Measurements from ENCODE around the gene MYCL. TPM values are rescaled to one million over a fixed set of nuclear protein-coding genes. Genes with fewer than 3 reads are reported as not detected.

MYCL gene
- total and polyA plus RNA-seq, 2 of the 4 experiments (the other 2 are of a cell fraction): 0.72 to 0.87 TPM

GRCh38 chr1:39858315-39858714 is 43.4 kb downstream of the MYCL start:
- Histone ChIP-seq H3K27ac (ENCODE audit: insufficient read depth, low read length) (no peak overlapping the region), H3K27me3 (ENCODE audit: control insufficient read depth, insufficient read depth, low read length) (no peaks in the 10 kb centered on the region), H4K91ac (ENCODE audit: insufficient read depth, low read depth, low read length) (no peak overlapping the region), H2BK120ac (ENCODE audit: low read depth, low read length) (no peak overlapping the region), H3K36me3 (ENCODE audit: control insufficient read depth, insufficient read depth, low read length) (peaks cover 5% of the 10 kb centered on the region), H4K8ac (ENCODE audit: low read depth in 2 of 2, low read length in 2 of 2) (no peak overlapping the region), H2AK5ac (ENCODE audit: low read depth, low read length) (no peak overlapping the region), H2AK9ac (replicated peaks; ENCODE audit: low read depth, low read length, poor library complexity) (no peak overlapping the region), H3K9ac (ENCODE audit: low read depth, low read length) (no peak overlapping the region), H2BK15ac (ENCODE audit: low read depth, low read length) (no peak overlapping the region), H3K79me1 (ENCODE audit: low read depth in 1 of 2, low read length in 2 of 2) (peaks cover 33 to 47% of the 10 kb centered on the region in 2 experiments), H2BK20ac (ENCODE audit: low read depth, low read length) (no peak overlapping the region), H3K14ac (replicated peaks; ENCODE audit: low read depth, low read length) (no peak overlapping the region), H3K4ac (ENCODE audit: low read depth, low read length) (no peak overlapping the region), H2BK5ac (ENCODE audit: low read depth, low read length, poor library complexity, severe bottlenecking) (no peak overlapping the region), H3K18ac (ENCODE audit: low read depth, low read length) (no peak overlapping the region), H3K4me2 (ENCODE audit: low read depth, low read length) (no peak overlapping the region), H3K4me1 (ENCODE audit: control insufficient read depth, insufficient read depth, low read length) (no peaks in the 10 kb centered on the region), H3K9me1 (ENCODE audit: insufficient read depth, low read length) (peaks cover 15% of the 10 kb centered on the region; the same call in 1 of the 2 replicates), H3K56ac (ENCODE audit: extremely low read depth, insufficient read depth, low read length) (no peak overlapping the region), H4K5ac (ENCODE audit: low read depth, low read length) (no peak overlapping the region), H3K9me3 (ENCODE audit: control insufficient read depth, insufficient read depth, low read length) (no peaks in the 10 kb centered on the region), H2AFZ (replicated peaks; ENCODE audit: low read length, poor library complexity) (no peak overlapping the region), H4K20me1 (ENCODE audit: insufficient read depth, low read length) (peaks cover 27% of the 10 kb centered on the region), H3K4me3 (ENCODE audit: insufficient read depth, low read depth, low read length) (no peak overlapping the region), H3K23ac (ENCODE audit: low read depth, low read length) (no peak overlapping the region)
- BruUV-seq (replicated peaks): no TSS peak
- in situ Hi-C loops (cut with MboI; ENCODE audit: low sequenced_read_pairs) (no loop called here), intact Hi-C loops (cut with micrococcal nuclease) (no loop called here), dilution Hi-C loops (cut with HindIII; ENCODE audit: low sequenced_read_pairs, unreplicated experiment) (no loop called here)
- no peak for ATAC-seq (ENCODE audit: low read depth)
- POLR2A ChIA-PET (ENCODE audit: unreplicated experiment): interaction anchor here (0.7 kb wide), 1 partner anchor 181 kb away, joined by 3 read pairs; no protein-coding TSS in a partner anchor
- no CpG with 5 or more reads among the region's 3 CpGs for WGBS, 2 experiments (ENCODE audit: extremely low coverage in 2 of 2, insufficient read length in 1 of 2)
- no peak for TF ChIP-seq FOS (IDR thresholded peaks at IDR 0.05; ENCODE audit: low read depth, low read length)
- no peak for TF ChIP-seq NFE2L2 (IDR thresholded peaks at IDR 0.05; ENCODE audit: low read depth, low read length)
- TF ChIP-seq RCOR1 (IDR thresholded peaks at IDR 0.05; ENCODE audit: insufficient replicate concordance, low read length): no peak
- TF ChIP-seq, protein P1, sequence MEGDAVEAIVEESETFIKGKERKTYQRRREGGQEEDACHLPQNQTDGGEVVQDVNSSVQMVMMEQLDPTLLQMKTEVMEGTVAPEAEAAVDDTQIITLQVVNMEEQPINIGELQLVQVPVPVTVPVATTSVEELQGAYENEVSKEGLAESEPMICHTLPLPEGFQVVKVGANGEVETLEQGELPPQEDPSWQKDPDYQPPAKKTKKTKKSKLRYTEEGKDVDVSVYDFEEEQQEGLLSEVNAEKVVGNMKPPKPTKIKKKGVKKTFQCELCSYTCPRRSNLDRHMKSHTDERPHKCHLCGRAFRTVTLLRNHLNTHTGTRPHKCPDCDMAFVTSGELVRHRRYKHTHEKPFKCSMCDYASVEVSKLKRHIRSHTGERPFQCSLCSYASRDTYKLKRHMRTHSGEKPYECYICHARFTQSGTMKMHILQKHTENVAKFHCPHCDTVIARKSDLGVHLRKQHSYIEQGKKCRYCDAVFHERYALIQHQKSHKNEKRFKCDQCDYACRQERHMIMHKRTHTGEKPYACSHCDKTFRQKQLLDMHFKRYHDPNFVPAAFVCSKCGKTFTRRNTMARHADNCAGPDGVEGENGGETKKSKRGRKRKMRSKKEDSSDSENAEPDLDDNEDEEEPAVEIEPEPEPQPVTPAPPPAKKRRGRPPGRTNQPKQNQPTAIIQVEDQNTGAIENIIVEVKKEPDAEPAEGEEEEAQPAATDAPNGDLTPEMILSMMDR (conservative IDR thresholded peaks at IDR 0.05; ENCODE audit: low read depth, low read length): no peak
- TF ChIP-seq MXI1 (IDR thresholded peaks at IDR 0.05; ENCODE audit: borderline replicate concordance, low read depth, low read length): no peak
- no peak for TF ChIP-seq RAD21 (IDR thresholded peaks at IDR 0.05; ENCODE audit: low read length)
- no peak for TF ChIP-seq MAZ (IDR thresholded peaks at IDR 0.05; ENCODE audit: borderline replicate concordance, low read depth, low read length)
- no peak for TF ChIP-seq POLR2A (IDR thresholded peaks at IDR 0.05; ENCODE audit: low read depth, low read length)
- no peak for TF ChIP-seq RFX5 (IDR thresholded peaks at IDR 0.05; ENCODE audit: low read depth, low read length)
- TF ChIP-seq SMC3 (IDR thresholded peaks at IDR 0.05; ENCODE audit: low read depth, low read length): no peak
- no peak for TF ChIP-seq MAFK (IDR thresholded peaks at IDR 0.05; ENCODE audit: low read depth, low read length)
- no peak for TF ChIP-seq ELK1 (IDR thresholded peaks at IDR 0.05; ENCODE audit: borderline replicate concordance, low read depth, low read length)
- no peak for TF ChIP-seq CHD1 (IDR thresholded peaks at IDR 0.05; ENCODE audit: low read depth, low read length)
- no peak for TF ChIP-seq CEBPB (IDR thresholded peaks at IDR 0.05; ENCODE audit: low read depth, low read length)
- no peak for TF ChIP-seq BHLHE40 (IDR thresholded peaks at IDR 0.05; ENCODE audit: low read depth, low read length)
- no peak for DNase-seq
- CTCF ChIA-PET: no interaction called here

All from IMR-90 (cell line).